Upper lobe of left lung (tissue), 6 donors: ENCODE results near the gene ELANE. TPM values are rescaled to one million over a fixed set of nuclear protein-coding genes. Genes with fewer than 3 reads are reported as not detected.

ENCODE experiments used
- ATAC-seq, 2 donors: fragments of 200-7000 bp; cut with Tn5 transposase; one replicate each; pipeline ENCODE4 v1.9.1; 2022; ENCODE audit warnings: mild to moderate bottlenecking in 2 of 2, moderate library complexity in 2 of 2; ENCODE audit not compliant: low FRiP score in 2 of 2
- DNase-seq, 2 donors: peaks; one replicate each; pipeline ENCODE4 v3.0.0-alpha.2; 2019 to 2020
- H3K27ac ChIP-seq, 4 donors: fragments of 200-600 bp; sonication (generic); one replicate each; pipeline ENCODE4 v1.5.1; 2016 to 2019
- H3K27me3 ChIP-seq, 4 donors: fragments of 200-600 bp; sonication (generic); one replicate each; pipeline ENCODE4 v1.5.1; 2017 to 2019
- H3K36me3 ChIP-seq, 4 donors: fragments of 200-600 bp; sonication (generic); one replicate each; pipeline ENCODE4 v1.5.1; 2016 to 2019
- H3K4me1 ChIP-seq, 4 donors: fragments of 200-600 bp; sonication (generic); one replicate each; pipeline ENCODE4 v1.5.1; 2018 to 2019
- H3K4me3 ChIP-seq, 4 donors: fragments of 200-600 bp; sonication (generic); one replicate each; pipeline ENCODE4 v1.5.1; 2017 to 2019; ENCODE audit warnings: mild to moderate bottlenecking in 2 of 4, moderate library complexity in 1 of 4
- H3K9me3 ChIP-seq, 4 donors: fragments of 200-600 bp; sonication (generic); one replicate each; pipeline ENCODE4 v1.5.1; 2018 to 2019
- EP300 ChIP-seq, 4 donors: sonication (generic); formaldehyde crosslinking; IDR thresholded peaks; one replicate each; pipeline ENCODE4 v1.5.1; 2017; ENCODE audit warnings: antibody characterized with exemption in 4 of 4, control low read depth in 2 of 4
- POLR2A ChIP-seq, 4 donors: fragments of 450-650 bp; IDR thresholded peaks; one replicate each; pipeline ENCODE4 v1.5.1; 2016 to 2017; ENCODE audit warnings: antibody characterized with exemption in 4 of 4, mild to moderate bottlenecking in 2 of 4
- POLR2AphosphoS5 ChIP-seq, 2 donors: sonication (generic); formaldehyde crosslinking; IDR thresholded peaks; one replicate each; pipeline ENCODE4 v1.5.1; 2017; ENCODE audit warnings: antibody characterized with exemption in 2 of 2
- WGBS, 2 donors: methylation state at CpG; one replicate each; pipeline ENCODE4 v1.1.5; 2017 to 2018; 5-methylcytosine and 5-hydroxymethylcytosine counted together
- total RNA-seq, 6 donors: library from RNA; depleted of rRNA in 4 of 6; stranded (reverse); fragments of >200 nt in 4 of 6; gene quantifications; one replicate each; pipeline versions ENCODE4 v1.1.0 to v1.2.1, GENCODE V29; 2016 to 2021
- TF ChIP-seq, protein P1 (sequence below), 6 experiments: fragments of 450-650 bp in 4 of 6; fragments of 200-600 bp in 2 of 6; sonication (generic) in 2 of 6; IDR thresholded peaks; one replicate each; pipeline ENCODE4 v1.5.1; 2016 to 2019; ENCODE audit warnings: antibody characterized with exemption in 6 of 6
- donor health status: DM: no; HTN: no; CAD: no; lungs with moderate emphysema.
- donor health status: DM: no; HTN: yes; CAD: no; lungs with severe emphysema.

The ELANE gene
- total RNA-seq, 6 donors from 2014 or later, result 0.69 to 11.9 (median 1.3) TPM; not detected in 1

GRCh38 chr19:884420-885211, 32.5 kb downstream of the ELANE start:
- WGBS, 2 donors, result 94 to 97% methylated on average over 17 to 41 of the region's 51 CpGs
- peak overlapping the region in 1 of 4 donors; percentile 10 for H3K27ac ChIP-seq
- peak in 1 of 2 donors; percentile 82 for DNase-seq

GRCh38 chr19:885536-886224, 33.6 kb downstream of the ELANE start:
- no peaks in the 10 kb centered on the region for H3K27me3 ChIP-seq
- H3K27ac ChIP-seq, result no peak overlapping the region
- TF ChIP-seq POLR2A (IDR thresholded peaks at IDR 0.05), result no peak
- no peak for TF ChIP-seq POLR2AphosphoS5 (IDR thresholded peaks at IDR 0.05)
- TF ChIP-seq, protein P1, sequence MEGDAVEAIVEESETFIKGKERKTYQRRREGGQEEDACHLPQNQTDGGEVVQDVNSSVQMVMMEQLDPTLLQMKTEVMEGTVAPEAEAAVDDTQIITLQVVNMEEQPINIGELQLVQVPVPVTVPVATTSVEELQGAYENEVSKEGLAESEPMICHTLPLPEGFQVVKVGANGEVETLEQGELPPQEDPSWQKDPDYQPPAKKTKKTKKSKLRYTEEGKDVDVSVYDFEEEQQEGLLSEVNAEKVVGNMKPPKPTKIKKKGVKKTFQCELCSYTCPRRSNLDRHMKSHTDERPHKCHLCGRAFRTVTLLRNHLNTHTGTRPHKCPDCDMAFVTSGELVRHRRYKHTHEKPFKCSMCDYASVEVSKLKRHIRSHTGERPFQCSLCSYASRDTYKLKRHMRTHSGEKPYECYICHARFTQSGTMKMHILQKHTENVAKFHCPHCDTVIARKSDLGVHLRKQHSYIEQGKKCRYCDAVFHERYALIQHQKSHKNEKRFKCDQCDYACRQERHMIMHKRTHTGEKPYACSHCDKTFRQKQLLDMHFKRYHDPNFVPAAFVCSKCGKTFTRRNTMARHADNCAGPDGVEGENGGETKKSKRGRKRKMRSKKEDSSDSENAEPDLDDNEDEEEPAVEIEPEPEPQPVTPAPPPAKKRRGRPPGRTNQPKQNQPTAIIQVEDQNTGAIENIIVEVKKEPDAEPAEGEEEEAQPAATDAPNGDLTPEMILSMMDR (IDR thresholded peaks at IDR 0.05), result no peak
- TF ChIP-seq EP300 (IDR thresholded peaks at IDR 0.05), result no peak
- no peaks in the 10 kb centered on the region for H3K9me3 ChIP-seq
- peak in 1 of 2 donors; percentile 74 for DNase-seq
- H3K4me3 ChIP-seq, result no peak overlapping the region
- ATAC-seq, result no peak
- WGBS, 2 donors, result 97% methylated on average over 60 to 64 of the region's 64 CpGs
- peaks cover 15 to 95% (median 76%) of the 10 kb centered on the region in 4 donors for H3K36me3 ChIP-seq
- H3K4me1 ChIP-seq, result no peaks in the 10 kb centered on the region

More at GRCh38 chr19:884420-885211, 32.5 kb downstream of the ELANE start:
- no peaks in the 10 kb centered on the region for H3K27me3 ChIP-seq
- no peak overlapping the region for H3K4me3 ChIP-seq
- ATAC-seq, result no peak
- TF ChIP-seq, protein P1 (IDR thresholded peaks at IDR 0.05), result no peak
- no peaks in the 10 kb centered on the region for H3K4me1 ChIP-seq
- H3K36me3 ChIP-seq, result peaks cover 15 to 96% (median 78%) of the 10 kb centered on the region in 4 donors
- H3K9me3 ChIP-seq, result no peaks in the 10 kb centered on the region

DNA sequence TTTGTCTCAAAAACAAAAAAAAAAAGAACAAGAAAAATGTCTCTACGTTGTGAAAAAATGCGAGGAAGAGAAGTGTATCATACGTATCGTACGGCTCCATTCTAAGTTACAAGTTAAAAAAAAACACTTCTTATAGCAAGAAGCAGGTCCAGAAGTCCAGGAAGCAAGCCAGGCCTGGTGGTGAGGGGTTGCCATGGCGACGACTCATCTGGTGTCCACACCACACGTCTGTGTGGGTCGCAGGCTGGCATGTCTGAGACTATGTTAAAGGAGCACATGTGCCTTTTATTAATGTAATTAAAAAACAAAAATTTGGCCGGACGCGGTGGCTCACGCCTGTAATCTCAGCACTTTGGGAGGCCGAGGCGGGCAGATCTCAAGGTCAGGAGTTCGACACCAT, 35.0 kb downstream of the ELANE start:
- Histone ChIP-seq H3K4me1 (peaks cover 6 to 11% (median 9%) of the 10 kb centered on the region in 4 donors), H3K36me3 (peaks cover 10 to 84% (median 63%) of the 10 kb centered on the region in 4 donors), H3K27ac (no peak overlapping the region), H3K27me3 (no peaks in the 10 kb centered on the region), H3K9me3 (no peaks in the 10 kb centered on the region), H3K4me3 (no peak overlapping the region)
- no peak for ATAC-seq
- TF ChIP-seq POLR2AphosphoS5 (IDR thresholded peaks at IDR 0.05) (no peak), POLR2A (IDR thresholded peaks at IDR 0.05) (no peak), EP300 (IDR thresholded peaks at IDR 0.05) (no peak)
- TF ChIP-seq, protein P1 (IDR thresholded peaks at IDR 0.05), result no peak
- no peak for DNase-seq
- 84 to 92% methylated on average over 16 of the region's 16 CpGs for WGBS, 2 donors

DNA sequence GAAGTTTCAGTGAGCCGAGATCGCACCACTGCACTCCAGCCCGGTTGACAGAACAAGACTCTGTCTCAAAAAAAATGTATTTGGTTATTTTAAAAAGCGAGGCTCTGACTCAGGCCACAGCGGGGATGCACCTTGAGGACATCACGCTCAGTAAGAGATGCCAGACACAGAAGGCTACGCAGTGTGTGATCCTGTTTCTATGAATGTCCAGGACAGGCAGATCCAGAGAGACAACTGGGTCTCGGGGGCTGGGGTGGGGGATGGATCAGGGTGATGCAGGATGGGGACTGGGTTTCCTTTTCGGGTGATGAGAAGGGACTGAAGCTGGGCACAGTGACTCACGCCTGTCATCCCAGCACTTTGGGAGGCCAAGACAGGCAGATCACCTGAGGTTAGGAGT, 35.5 kb downstream of the ELANE start:
- Histone ChIP-seq H3K9me3 (no peaks in the 10 kb centered on the region), H3K27ac (no peak overlapping the region), H3K36me3 (peaks cover 10 to 78% (median 58%) of the 10 kb centered on the region in 4 donors), H3K27me3 (no peaks in the 10 kb centered on the region), H3K4me1 (peaks cover 7 to 15% (median 13%) of the 10 kb centered on the region in 4 donors), H3K4me3 (no peak overlapping the region)
- DNase-seq, result no peak
- no peak for TF ChIP-seq POLR2AphosphoS5 (IDR thresholded peaks at IDR 0.05)
- no peak for ATAC-seq
- WGBS, 2 donors, result 93 to 94% methylated on average over 10 of the region's 10 CpGs

DNA sequence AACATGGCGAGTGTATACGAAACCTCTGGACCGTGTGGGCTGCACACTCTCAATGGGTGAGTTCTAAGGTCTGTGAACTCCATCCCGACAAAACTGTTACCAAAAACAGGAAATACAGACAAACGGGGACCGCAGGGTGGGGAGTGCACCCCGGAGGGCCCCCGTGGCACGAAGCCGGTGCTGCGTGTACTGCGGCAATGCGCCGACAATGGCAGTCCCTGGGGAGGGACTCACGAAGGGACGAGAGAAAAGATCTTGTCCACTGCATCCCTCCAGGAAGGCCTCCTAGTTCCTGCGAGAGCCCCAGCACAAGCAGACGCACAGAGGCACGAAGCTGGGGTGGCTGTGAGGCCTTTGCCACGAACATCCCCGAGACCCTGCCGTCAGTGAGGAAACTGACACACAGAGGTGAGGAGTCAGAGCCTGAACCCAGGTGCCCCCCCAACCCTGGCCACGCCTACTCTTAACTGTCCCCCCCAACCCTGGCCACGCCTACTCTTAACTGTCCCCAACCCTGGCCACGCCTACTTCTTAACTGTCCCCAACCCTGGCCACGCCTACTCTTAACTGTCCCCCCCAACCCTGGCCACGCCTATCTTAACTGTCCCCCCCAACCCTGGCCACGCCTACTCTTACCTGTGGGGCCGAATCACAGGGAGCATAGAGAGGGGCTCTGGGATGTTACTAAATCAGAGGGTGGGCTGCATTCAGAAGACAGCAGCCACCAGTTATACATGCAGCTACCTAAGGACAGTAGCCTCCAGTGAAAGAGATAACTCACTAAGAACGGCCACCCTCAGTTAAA, 36.7 kb downstream of the ELANE start:
- H3K9me3 ChIP-seq, result no peaks in the 10 kb centered on the region
- no peaks in the 10 kb centered on the region for H3K27me3 ChIP-seq
- DNase-seq (peak in 1 of 2 donors; percentile 75), ATAC-seq (no peak)
- H3K4me3 ChIP-seq, result no peak overlapping the region
- WGBS, 2 donors, result 87 to 90% methylated on average over 24 to 30 of the region's 30 CpGs
- H3K4me1 ChIP-seq, result peaks cover 7 to 19% (median 17%) of the 10 kb centered on the region in 4 donors
- TF ChIP-seq EP300 (IDR thresholded peaks at IDR 0.05) (no peak), POLR2AphosphoS5 (IDR thresholded peaks at IDR 0.05) (no peak), POLR2A (IDR thresholded peaks at IDR 0.05) (no peak)
- TF ChIP-seq, protein P1 (IDR thresholded peaks at IDR 0.05), result no peak
- peaks cover 10 to 69% (median 47%) of the 10 kb centered on the region in 4 donors for H3K36me3 ChIP-seq
- no peak overlapping the region for H3K27ac ChIP-seq
